Measurements from ENCODE around the gene APLN.

Gene APLN

GRCh38 chrX:129696463-129697155 lies 41.9 kb upstream of the APLN start:
- no peak overlapping the region for H3K27ac ChIP-seq (replicated peaks)
- no peak for DNase-seq (ENCODE audit: low read depth in 1 of 2, low spot score in 1 of 2)

GRCh38 chrX:129695937-129696336 lies 41.2 kb upstream of the APLN start:
- no peak for DNase-seq (ENCODE audit: low read depth in 1 of 2, low spot score in 1 of 2)
- Histone ChIP-seq H3K4me3 (replicated peaks; ENCODE audit: insufficient read depth, low read length) (no peak overlapping the region), H3K27ac (replicated peaks) (no peak overlapping the region), H3K27me3 (ENCODE audit: insufficient read depth, poor library complexity, severe bottlenecking) (no peaks in the 10 kb centered on the region)
- no peak for TF ChIP-seq SPI1 (IDR thresholded peaks at IDR 0.05; ENCODE audit: borderline replicate concordance, low read depth)
- TF ChIP-seq, protein P1, sequence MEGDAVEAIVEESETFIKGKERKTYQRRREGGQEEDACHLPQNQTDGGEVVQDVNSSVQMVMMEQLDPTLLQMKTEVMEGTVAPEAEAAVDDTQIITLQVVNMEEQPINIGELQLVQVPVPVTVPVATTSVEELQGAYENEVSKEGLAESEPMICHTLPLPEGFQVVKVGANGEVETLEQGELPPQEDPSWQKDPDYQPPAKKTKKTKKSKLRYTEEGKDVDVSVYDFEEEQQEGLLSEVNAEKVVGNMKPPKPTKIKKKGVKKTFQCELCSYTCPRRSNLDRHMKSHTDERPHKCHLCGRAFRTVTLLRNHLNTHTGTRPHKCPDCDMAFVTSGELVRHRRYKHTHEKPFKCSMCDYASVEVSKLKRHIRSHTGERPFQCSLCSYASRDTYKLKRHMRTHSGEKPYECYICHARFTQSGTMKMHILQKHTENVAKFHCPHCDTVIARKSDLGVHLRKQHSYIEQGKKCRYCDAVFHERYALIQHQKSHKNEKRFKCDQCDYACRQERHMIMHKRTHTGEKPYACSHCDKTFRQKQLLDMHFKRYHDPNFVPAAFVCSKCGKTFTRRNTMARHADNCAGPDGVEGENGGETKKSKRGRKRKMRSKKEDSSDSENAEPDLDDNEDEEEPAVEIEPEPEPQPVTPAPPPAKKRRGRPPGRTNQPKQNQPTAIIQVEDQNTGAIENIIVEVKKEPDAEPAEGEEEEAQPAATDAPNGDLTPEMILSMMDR (IDR thresholded peaks at IDR 0.05; ENCODE audit: insufficient read depth, low read length): no peak
- no peak for TF ChIP-seq GABPA (IDR thresholded peaks at IDR 0.05; ENCODE audit: low read depth)
- TF ChIP-seq, protein P2, sequence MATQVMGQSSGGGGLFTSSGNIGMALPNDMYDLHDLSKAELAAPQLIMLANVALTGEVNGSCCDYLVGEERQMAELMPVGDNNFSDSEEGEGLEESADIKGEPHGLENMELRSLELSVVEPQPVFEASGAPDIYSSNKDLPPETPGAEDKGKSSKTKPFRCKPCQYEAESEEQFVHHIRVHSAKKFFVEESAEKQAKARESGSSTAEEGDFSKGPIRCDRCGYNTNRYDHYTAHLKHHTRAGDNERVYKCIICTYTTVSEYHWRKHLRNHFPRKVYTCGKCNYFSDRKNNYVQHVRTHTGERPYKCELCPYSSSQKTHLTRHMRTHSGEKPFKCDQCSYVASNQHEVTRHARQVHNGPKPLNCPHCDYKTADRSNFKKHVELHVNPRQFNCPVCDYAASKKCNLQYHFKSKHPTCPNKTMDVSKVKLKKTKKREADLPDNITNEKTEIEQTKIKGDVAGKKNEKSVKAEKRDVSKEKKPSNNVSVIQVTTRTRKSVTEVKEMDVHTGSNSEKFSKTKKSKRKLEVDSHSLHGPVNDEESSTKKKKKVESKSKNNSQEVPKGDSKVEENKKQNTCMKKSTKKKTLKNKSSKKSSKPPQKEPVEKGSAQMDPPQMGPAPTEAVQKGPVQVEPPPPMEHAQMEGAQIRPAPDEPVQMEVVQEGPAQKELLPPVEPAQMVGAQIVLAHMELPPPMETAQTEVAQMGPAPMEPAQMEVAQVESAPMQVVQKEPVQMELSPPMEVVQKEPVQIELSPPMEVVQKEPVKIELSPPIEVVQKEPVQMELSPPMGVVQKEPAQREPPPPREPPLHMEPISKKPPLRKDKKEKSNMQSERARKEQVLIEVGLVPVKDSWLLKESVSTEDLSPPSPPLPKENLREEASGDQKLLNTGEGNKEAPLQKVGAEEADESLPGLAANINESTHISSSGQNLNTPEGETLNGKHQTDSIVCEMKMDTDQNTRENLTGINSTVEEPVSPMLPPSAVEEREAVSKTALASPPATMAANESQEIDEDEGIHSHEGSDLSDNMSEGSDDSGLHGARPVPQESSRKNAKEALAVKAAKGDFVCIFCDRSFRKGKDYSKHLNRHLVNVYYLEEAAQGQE (IDR thresholded peaks at IDR 0.05; ENCODE audit: insufficient replicate concordance, low read depth): no peak
- no peak for TF ChIP-seq POLR2AphosphoS5 (IDR thresholded peaks at IDR 0.05; ENCODE audit: low read depth)

More at GRCh38 chrX:129696463-129697155, 41.9 kb upstream of the APLN start:
- no peak for TF ChIP-seq GABPA (IDR thresholded peaks at IDR 0.05; ENCODE audit: low read depth)
- no peak for TF ChIP-seq POLR2AphosphoS5 (IDR thresholded peaks at IDR 0.05; ENCODE audit: low read depth)
- TF ChIP-seq, protein P2 (IDR thresholded peaks at IDR 0.05; ENCODE audit: insufficient replicate concordance, low read depth): no peak
- no peak for TF ChIP-seq SPI1 (IDR thresholded peaks at IDR 0.05; ENCODE audit: borderline replicate concordance, low read depth)
- TF ChIP-seq, protein P1 (IDR thresholded peaks at IDR 0.05; ENCODE audit: insufficient read depth, low read length): no peak
- no peaks in the 10 kb centered on the region for H3K27me3 ChIP-seq (ENCODE audit: insufficient read depth, poor library complexity, severe bottlenecking)
- no peak overlapping the region for H3K4me3 ChIP-seq (replicated peaks; ENCODE audit: insufficient read depth, low read length)

- no peak for DNase-seq (ENCODE audit: low read depth in 1 of 2, low spot score in 1 of 2)
- TF ChIP-seq, protein P2 (IDR thresholded peaks at IDR 0.05; ENCODE audit: insufficient replicate concordance, low read depth): no peak
- TF ChIP-seq, protein P1 (IDR thresholded peaks at IDR 0.05; ENCODE audit: insufficient read depth, low read length): no peak
- TF ChIP-seq SPI1 (IDR thresholded peaks at IDR 0.05; ENCODE audit: borderline replicate concordance, low read depth): no peak
- TF ChIP-seq GABPA (IDR thresholded peaks at IDR 0.05; ENCODE audit: low read depth): no peak
- no peak for TF ChIP-seq POLR2AphosphoS5 (IDR thresholded peaks at IDR 0.05; ENCODE audit: low read depth)
- no peak overlapping the region for H3K4me3 ChIP-seq (replicated peaks; ENCODE audit: insufficient read depth, low read length)
These were observed 40.8 kb upstream of the APLN start for GRCh38 chrX:129695535-129695934.

More at GRCh38 chrX:129695535-129695934, 40.8 kb upstream of the APLN start:
- H3K27ac ChIP-seq (replicated peaks): no peak overlapping the region
- no peaks in the 10 kb centered on the region for H3K27me3 ChIP-seq (ENCODE audit: insufficient read depth, poor library complexity, severe bottlenecking)
